ENCODE results near the gene XCL1.
"Not testable (repeated sequence)": the region's sequence is repeated elsewhere in the genome, so short reads cannot be mapped to it uniquely, and the experiment has no call there.

Gene XCL1

DNA sequence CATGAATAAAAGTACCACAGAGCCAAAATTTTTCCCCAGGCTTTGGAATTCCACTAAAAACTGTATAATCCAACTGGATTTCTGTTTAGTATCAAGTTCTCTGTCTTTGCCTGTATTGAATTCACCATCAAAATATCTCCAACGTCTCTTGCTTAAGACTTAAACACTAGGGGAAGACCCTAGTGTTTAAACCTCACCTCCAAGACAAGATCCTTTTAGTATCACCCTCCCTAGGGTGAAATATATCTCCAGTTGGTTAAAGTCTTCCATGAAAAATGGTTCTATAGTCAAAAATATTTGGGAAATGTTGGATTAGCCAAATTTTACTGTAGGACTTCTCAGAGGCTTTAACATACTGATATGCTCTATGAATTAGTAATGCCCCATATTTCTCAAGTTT is 8.1 kb upstream of the XCL1 start:
- DNase-seq = no peak

DNA sequence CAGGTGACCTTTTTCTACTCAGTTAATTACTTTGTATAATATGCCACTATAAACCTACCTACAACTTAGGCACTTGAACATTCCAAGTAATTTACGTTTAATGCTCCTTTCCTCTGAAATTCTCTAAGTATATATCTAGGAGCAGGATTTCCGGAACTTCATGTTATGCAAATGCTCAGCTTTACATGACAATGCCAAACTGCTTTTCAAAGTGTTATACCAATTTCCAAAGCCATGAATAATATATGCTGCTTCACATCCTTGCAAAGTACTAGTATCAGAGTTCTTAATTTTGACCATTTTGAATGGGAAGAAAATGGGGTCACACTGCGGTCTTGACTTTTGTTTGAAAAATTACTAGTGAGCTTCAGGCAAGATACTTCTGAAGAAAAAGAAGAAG is 5.8 kb upstream of the XCL1 start:
- no peak for DNase-seq

DNA sequence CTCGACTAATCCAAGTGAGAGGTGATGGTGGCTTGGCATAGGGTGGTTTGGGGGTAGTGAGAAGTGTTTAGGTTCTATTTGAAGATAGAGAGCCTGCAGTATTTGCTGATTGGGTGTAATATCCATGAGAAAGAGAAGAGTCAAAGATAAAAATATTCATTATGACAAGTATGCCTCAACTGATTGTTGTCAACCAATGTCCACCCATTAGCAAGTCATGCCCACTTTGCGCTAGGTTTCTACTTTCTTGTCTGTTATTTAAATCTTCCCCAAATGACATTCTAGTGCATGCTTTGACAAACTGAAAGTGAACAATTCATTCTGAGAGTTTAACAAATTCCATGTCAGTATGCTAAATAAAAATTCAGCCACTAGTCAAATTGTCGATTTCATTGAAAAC is 3.8 kb upstream of the XCL1 start:
- DNase-seq = no peak

DNA sequence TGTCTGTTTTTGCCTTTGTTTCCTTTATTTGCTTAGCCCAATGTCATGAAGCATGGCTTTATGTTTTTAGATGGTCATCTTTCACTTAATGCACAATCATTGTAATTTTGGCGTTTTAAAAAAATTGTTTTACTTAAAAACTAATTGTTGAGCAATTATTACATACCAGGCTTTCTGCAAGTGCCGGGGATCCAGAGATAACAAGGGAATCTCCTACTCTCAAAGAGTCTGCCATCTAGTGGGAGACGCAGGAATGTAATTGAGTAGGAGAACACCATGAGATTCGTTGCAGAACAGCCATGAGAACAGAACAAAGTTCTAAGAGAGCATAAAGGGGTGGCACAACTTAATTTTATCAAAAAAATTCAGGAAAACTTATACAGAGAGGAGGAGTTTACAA is 2.2 kb upstream of the XCL1 start:
- DNase-seq = not testable (repeated sequence)

DNA sequence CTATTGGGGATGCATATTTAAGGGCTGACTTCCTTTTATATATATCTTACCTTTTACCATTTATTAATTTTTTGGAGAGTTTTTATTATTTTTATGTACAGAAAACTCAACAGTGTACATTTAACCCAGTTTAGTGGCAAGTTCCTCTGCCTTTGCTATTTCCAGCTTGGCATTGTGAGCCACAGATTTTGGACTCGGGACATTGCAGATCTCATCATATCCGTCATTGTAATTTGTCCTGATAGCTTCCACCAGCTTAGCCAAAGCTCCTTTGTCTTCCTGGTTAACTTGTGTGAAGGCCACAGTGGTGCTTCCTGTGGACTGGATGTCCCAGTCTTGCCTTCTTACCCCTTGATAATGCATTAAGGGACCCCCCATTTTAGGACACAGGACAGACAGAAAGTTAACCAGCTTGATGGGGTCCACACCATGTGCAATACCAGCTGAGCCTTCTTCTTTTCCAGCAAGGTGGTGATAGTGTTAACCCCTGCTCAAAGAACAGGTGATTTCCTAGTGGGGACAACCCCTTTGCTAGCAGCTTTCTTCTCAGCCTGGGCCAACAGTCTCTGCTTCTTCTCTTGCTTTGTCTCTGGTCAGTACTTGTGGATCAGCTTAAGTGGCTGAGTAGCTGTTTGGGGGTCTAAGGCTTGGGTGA is 2.3 kb downstream of the XCL1 start:
- not testable (repeated sequence) for DNase-seq

DNA sequence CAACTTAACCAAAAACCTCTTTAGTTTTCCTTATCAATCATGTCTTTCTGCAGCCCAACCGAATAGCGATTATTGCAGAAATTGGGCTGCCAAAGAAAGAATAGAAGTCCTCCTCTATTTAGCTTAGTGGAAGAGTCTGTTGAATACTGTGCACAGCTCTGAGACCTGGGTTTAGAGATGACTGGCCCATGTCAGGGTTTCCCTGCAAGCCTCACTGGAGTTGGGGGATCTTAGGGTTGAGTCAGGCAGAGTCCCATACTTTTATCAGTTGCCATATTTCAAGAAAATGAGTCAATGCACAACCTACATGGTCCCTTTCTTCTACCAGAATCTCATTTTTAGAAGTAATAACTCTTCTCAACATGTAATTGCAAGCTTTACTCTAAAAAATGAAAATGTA is 3.9 kb downstream of the XCL1 start:
- not testable (repeated sequence) for DNase-seq

DNA sequence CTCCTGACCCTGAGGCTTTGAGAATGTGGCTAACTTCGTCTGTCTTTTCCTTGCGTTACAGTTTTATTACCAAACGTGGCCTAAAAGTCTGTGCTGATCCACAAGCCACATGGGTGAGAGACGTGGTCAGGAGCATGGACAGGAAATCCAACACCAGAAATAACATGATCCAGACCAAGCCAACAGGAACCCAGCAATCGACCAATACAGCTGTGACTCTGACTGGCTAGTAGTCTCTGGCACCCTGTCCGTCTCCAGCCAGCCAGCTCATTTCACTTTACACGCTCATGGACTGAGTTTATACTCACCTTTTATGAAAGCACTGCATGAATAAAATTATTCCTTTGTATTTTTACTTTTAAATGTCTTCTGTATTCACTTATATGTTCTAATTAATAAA is 4.6 kb downstream of the XCL1 start:
- not testable (repeated sequence) for DNase-seq

DNA sequence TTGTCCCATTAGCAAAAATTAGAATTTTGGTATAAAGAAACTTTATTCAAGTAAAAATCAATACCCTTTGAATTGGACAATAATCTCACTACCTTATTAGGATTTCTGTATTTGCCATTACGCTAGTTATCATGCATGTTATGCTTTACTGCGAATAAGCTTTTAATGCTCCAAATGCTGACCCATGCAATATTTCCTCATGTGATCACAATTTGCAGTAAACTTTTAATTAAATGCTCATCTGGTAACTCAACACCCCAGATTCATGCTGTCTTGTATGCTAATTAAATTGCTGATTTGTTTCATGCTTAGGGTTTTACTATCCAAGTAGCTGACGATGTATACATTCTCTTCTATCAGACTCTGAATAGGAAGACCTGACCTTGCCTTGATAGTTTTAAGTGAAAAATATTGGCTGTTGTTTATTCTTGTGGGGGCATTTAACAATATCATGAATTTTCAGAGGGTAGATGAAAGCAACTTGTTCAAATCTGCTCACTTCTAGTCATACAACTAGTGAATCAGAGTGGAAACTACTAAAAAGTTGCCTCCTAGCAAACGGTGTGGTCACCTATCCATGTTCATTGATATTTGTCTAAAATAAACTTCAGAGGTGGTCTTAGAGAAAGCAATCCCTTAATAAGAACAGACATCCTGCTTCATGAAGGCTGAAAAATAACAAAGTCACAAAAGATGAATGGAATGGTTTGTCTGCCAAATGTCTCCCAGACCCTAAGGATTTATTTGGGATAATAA is 5.6 kb downstream of the XCL1 start:
- no peak for DNase-seq

DNA sequence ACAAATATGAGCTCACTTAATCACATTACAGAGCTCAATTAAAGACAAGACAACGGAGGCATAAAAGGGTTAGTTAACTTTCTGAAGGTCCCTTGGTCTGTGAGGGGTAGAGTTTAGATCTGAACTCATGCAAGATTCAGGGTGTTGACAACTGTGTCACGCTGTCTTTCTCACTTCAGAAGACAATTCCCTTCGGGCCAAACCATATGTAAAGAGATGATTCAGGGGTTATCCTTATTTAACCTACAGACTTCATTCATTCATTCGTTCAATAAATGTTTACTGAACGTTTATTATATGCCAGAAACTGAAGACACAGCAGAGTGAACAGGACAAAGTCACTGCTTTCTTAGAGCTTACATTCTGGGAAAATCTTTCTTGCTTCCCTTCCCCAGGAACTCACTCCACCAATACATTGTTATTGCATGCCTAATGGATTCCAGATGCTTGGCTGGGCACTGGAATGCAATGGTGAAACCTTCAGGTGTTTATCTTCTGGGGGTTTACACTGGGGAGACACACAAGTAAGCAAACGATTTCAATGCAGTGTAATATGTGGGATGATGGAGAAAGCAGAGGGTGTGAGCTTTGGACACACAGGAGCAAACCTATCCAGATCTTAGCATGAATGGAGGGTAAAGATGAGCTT is 6.4 kb downstream of the XCL1 start:
- no peak for DNase-seq

DNA sequence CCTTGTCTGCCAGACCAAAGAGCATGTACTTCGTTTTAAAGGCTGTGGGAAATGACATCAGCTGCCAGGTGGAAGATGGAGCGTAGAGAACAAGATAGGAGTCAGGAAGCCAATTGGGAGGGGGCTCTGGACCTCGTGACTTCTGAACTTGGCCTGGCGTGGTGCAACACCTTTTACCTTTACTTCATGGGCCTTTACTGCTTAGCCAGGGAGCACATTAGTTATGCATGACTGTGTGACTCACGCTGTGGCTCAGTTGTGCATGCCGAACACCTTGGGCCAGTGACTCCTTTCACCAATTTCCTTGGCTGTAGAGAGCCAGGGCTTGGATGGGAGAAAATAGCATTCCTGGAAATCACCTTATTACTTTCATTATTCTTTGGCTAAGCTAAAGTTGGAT is 7.2 kb downstream of the XCL1 start:
- no peak for DNase-seq

DNA sequence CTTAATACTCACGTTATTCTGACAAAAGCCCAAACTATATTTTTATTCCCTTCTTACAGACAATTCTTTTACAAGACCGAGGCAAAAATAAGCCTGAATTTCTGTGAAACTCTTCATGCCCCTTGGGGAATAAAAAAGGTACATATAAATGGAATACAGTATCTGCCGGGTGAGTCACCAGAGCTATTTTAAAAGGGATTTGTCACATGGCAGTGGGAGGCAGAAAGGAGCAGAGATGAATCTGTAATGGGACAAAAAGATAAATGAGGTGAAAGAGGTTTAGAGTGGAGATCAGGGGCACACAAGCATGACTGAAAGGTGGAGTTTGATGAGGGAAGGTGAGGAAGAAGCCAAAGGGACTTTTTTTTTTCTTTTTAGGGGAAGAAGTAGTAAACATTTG is 8.8 kb downstream of the XCL1 start:
- DNase-seq = no peak

DNA sequence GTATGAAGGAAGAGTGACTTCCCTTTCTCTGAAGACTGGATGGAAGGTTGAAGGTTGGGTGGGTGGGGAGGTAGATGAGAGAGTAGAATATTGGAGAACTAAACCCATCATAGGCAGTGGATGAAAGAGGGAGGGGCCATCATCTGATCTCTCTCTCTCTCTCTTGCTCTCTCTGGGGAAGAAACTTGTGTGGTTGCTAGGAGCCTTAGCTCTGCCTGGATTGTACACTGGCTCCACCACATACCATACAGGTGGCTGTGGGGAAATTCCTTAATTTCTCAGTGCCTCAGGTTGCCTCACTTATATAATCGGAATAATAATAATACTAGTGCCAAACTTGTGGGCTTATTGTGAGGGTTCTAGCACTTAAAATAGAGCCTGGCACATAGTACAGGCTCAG is 9.5 kb downstream of the XCL1 start:
- no peak for DNase-seq

DNA sequence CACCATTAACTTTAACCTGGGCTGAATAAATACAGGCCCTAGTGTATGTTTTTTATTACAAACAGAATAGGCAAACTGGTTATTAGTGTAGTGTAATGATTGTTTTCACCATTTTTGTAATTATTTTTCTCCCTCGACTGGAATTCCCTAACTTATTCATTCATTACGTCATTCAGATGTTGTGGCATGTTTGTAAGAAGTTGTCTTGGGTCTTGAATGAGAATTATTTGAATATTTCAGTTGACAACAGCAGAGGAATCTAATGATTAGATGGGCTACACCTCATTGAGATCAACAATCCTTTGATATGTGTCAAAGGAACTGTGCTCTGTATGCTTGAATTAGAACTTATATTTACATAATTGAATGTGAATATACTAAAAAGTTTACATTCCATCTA is 12.8 kb downstream of the XCL1 start:
- no peak for DNase-seq

DNA sequence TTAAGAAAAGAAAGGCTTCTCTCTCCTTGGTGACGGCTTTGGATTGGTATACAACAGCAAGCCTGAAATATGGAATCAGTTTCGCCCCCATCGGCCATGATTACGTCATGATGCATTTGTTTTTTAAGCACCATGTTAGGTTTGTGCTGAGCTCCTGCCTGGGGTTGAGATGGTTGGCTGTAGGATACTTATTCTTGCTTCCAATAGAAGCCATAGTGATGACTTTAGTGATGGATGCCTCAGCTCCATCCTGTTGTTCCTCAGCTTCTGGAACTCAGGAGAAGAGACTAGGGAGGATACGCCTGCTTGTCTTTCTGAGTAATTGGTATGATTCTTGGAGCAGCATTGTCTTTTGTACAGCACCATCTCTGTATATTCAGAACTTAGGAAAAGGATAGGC is 14.7 kb downstream of the XCL1 start:
- no peak for DNase-seq

DNA sequence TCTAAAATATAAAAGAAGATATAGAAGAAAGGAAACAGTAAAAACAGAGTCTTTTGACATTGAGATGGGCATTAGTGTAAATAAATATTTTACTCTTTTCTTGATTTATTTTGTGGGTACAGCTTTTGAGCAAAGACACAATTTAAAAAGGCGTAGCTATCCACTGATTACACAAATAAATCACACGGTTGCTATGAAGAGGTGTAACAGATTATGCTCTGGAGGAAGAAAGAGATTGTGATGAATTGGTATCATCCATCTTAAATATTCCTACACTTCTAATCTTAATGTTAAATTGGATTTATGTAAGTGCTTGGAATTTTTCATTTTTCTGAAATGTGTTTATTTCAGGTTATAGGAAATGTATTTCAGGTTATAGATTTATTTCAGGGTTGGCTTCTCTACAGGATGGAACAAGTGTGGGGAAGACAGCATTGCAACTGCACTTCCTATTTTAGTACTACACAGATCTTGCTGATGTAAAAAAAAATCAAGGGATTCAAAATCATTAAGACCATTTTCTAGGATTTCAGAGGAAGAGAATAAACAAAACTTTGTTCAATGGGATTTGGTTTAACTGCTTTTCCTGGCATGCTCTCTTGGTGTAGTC is 15.3 kb downstream of the XCL1 start:
- DNase-seq = no peak

DNA sequence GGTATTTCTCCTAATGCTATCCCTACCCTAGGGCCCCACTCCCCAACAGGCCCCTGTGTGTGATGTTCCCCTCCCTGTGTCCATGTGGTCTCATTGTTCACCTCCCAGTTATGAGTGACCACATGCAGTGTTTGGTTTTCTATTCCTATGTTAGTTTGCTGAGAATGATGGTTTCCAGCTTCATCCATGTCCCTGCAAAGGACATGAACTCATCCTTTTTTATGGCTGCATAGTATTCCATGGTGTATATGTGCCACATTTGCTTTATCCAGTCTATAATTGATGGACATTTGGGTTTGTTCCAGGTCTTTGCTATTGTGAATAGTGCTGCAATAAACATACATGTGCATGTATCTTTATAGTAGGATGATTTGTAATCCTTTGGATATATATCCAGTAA is 19.0 kb downstream of the XCL1 start:
- DNase-seq = not testable (repeated sequence)

DNA sequence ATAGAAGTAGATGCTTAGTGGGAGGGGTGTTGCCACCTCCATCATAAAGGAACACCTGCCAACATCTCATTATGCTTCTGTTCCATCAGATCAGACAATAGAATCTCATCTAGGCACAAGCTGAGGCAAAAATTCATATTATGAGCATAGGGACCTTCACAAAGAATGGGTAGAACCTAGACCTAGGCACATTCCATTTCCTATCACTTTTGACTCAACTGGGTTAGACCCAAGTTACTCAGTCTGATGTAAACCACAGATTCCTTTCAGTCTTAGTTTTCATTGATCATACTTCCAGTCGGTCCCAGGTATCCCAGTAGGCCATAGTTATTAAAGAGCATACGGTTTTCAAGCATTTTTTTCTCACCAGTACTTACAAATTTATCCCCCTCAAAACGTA is 21.7 kb downstream of the XCL1 start:
- DNase-seq = no peak

DNA sequence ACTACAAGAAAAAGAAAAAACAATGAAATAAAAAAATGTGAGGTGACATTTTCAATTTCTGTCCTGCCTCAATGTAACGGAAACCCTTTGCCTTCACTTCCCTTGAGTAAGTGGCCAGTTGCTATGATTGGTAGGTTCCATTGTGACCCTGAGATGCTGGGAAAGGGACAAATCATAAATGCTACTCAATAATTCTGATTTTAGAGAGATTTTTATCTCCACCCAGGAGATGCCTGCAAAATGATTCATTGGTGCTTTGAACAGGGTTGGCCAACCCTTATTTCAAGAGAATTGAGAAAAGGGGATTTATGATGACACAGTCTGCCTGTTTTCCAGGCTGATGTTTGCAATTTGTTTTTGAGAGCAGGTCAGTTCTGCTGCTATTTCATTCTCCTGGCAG is 22.5 kb downstream of the XCL1 start:
- DNase-seq = no peak

DNA sequence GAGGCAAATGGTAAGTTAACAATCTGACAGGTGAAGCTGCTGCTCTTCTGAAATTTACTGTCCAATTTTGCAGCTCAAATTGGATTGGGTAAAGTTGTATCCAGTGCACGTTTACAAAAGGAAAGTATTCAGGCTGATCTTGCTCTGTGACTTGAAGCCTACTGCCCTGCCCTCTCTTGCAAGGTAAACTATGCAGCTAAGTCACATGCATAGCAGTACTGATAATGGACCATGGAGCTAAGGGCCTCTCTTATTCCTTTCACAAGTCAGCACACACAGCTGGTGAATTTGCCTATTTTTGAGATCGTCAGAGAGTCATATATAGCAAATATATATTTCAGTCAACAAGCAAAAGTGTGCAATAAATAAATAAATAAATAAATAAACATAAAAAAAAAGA is 23.2 kb downstream of the XCL1 start:
- DNase-seq = no peak

DNA sequence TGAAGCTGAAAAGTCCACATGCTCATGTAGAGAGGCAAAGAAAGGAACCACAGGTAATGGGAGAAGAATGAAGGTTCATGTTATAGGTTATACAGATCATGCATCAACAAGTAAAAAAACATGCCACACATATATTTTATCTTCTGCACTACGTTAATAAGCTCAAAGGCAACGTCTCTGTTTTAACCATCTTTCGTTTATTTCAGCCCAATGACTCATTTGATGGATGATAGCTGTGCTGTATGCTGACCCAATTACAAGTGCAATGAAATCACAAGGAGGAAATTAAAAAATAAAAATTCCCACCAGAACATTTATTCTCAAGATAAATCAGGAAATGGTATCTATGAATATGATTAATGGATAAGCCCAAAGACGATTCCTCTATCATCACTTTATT is 24.6 kb downstream of the XCL1 start:
- DNase-seq = no peak

DNA sequence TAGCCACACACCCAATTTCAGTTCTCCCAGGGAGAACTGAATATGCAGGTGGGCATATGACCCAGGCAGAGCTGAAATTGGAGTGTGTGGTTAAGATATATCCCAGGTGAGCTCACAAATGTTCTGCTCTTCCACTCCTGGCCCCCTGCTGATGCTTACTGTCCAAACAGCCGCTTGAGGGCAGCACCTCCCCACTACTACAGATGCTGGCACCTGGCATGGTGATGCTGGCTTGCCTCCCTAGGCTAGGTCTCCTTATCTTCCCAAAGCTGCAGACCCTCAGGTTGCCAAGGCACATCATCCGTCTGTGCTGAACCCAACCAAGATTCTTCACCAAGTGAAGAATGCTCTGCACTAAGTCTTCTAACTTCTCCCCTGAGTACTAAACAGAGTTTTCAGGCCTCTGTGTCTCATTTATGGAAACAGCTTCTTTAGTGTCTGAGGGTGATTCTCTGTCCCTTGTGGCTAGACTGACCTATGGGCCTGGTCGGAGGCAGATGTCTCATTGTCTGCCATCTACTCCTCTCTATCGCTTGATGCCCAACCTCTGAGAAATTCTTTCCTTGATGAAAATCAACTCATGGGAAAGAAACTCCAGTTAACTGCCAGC is 27.2 kb downstream of the XCL1 start:
- DNase-seq = peak; percentile 81

DNA sequence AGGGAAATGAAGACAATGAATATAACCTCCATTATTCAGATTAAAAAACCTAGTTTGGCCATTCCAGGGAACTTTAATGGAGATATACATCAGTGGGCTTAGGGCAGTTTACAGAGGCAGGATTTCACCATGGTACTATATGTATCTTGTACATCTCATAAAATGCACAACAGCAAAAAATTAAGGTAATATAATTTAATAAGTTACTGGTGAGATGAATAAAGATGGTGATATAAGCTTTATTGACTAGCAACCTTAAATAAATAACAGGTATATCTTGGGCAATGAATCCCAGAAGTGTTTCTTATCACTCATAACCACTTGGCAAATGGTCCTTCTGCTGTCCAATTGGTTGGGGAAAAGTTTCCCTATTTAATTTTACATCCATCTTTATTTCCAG is 29.0 kb downstream of the XCL1 start:
- DNase-seq = no peak

DNA sequence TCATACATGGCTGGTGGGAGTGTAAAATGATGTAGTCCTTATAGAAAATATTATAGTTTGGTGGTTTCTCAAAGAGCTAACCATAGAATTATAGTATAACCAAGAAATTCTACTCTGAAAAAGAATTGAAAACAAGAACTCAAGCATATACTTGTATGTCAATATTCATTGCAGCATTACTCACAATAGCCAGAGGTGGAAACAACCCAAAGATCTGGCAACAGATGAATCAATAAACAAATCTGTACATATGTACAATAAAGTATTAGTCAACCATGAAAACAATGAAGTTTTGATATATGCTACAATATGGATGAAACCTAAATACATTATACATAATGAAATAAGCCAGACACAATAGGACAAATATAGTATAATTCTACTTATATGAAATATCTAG is 29.7 kb downstream of the XCL1 start:
- DNase-seq = no peak
